HepG2 (cell line): ENCODE measurements around the gene U2AF2. TPM values are rescaled to one million over a fixed set of nuclear protein-coding genes. Genes with fewer than 3 reads are reported as not detected.

Source experiments
- ARNT ChIP-seq: fragments of 450-650 bp; IDR thresholded peaks from 2 replicates; pipeline ENCODE4 v1.6.1; 2017
- ATF2 ChIP-seq: sonication (generic); formaldehyde crosslinking; IDR thresholded peaks from 2 replicates; pipeline ENCODE4 v1.4.0; 2020; ENCODE audit warnings: missing genetic modification reagents
- BCL3 ChIP-seq: sonication (generic); formaldehyde crosslinking; IDR thresholded peaks from 2 replicates; pipeline ENCODE4 v1.5.1; 2020; ENCODE audit warnings: mild to moderate bottlenecking, missing genetic modification reagents, moderate library complexity
- CHD4 ChIP-seq: fragments of 200-600 bp; sonication (generic); IDR thresholded peaks from 2 replicates; pipeline ENCODE4 v1.7.0; 2017; ENCODE audit warnings: mild to moderate bottlenecking, low read length, borderline replicate concordance
- ESRRA ChIP-seq: sonication (generic); formaldehyde crosslinking; IDR thresholded peaks from 2 replicates; pipeline ENCODE4 v1.5.1; 2020; ENCODE audit warnings: mild to moderate bottlenecking, low read depth, missing genetic modification reagents
- GATA4 ChIP-seq: sonication (generic); IDR thresholded peaks from 2 replicates; pipeline ENCODE4 v1.6.1; 2016; ENCODE audit warnings: antibody characterized with exemption, low read depth, borderline replicate concordance
- HHEX ChIP-seq: IDR thresholded peaks from 2 replicates; pipeline ENCODE4 v1.6.1; 2016; ENCODE audit warnings: control low read depth
- HNRNPK ChIP-seq: fragments of 200-400 bp; formaldehyde crosslinking; IDR thresholded peaks from 2 replicates; pipeline ENCODE4 v1.6.1; 2018; ENCODE audit warnings: low read length, low read depth, moderate library complexity, mild to moderate bottlenecking; ENCODE audit not compliant: poor library complexity, severe bottlenecking
- KDM6A ChIP-seq: IDR thresholded peaks from 2 replicates; pipeline ENCODE4 v1.6.1; 2016; ENCODE audit warnings: low read depth
- MZF1 ChIP-seq: sonication (generic); formaldehyde crosslinking; IDR thresholded peaks from 2 replicates; pipeline ENCODE4 v1.8.1; 2023; ENCODE audit warnings: mild to moderate bottlenecking, missing genetic modification reagents, borderline replicate concordance
- NBN ChIP-seq: fragments of 450-650 bp; conservative IDR thresholded peaks from 2 replicates; pipeline ENCODE4 v1.6.1; 2017
- ONECUT2 ChIP-seq: sonication (generic); formaldehyde crosslinking; IDR thresholded peaks from 2 replicates; pipeline ENCODE4 v1.4.0; 2020; ENCODE audit warnings: missing genetic modification reagents
- POLR2G ChIP-seq: fragments of 200-400 bp; formaldehyde crosslinking; IDR thresholded peaks from 2 replicates; pipeline ENCODE4 v1.6.1; 2018; ENCODE audit warnings: mild to moderate bottlenecking, low read depth, low read length, moderate library complexity
- REST ChIP-seq, 2 experiments: IDR thresholded peaks; 2 replicates each; pipeline ENCODE4 v1.6.1; 2011 to 2012; ENCODE audit warnings: low read length in 2 of 2, borderline replicate concordance in 1 of 2, low read depth in 1 of 2, mild to moderate bottlenecking in 1 of 2, moderate library complexity in 1 of 2
- SETDB1 ChIP-seq: sonication (generic); formaldehyde crosslinking; IDR thresholded peaks from 2 replicates; pipeline ENCODE4 v1.5.1; 2020; ENCODE audit warnings: missing genetic modification reagents, mild to moderate bottlenecking, borderline replicate concordance
- SIN3B ChIP-seq: fragments of 150-350 bp; IDR thresholded peaks from 2 replicates; pipeline ENCODE4 v1.6.1; 2014; ENCODE audit warnings: low read length
- SNAI1 ChIP-seq: sonication (generic); formaldehyde crosslinking; IDR thresholded peaks from 2 replicates; pipeline ENCODE4 v1.5.0; 2020; ENCODE audit warnings: mild to moderate bottlenecking, missing genetic modification reagents, borderline replicate concordance
- SOX6 ChIP-seq, 2 experiments: fragments of 450-650 bp in 1 of 2; sonication (generic) in 1 of 2; formaldehyde crosslinking in 1 of 2; IDR thresholded peaks; 2 replicates each; pipeline versions ENCODE4 v1.4.0 to v1.6.1; 2017 to 2020; ENCODE audit warnings: antibody characterized with exemption in 1 of 2, mild to moderate bottlenecking in 1 of 2, missing genetic modification reagents in 1 of 2
- SP5 ChIP-seq: IDR thresholded peaks from 2 replicates; pipeline ENCODE4 v1.6.1; 2016; ENCODE audit warnings: low read depth, borderline replicate concordance
- TEAD2 ChIP-seq: sonication (generic); formaldehyde crosslinking; IDR thresholded peaks from 2 replicates; pipeline ENCODE4 v1.9.0; 2021; ENCODE audit warnings: missing genetic modification reagents
- ZMAT3 ChIP-seq: sonication (generic); formaldehyde crosslinking; conservative IDR thresholded peaks from 2 replicates; pipeline ENCODE4 v1.7.0; 2021; ENCODE audit warnings: missing genetic modification reagents
- ZNF205 ChIP-seq: IDR thresholded peaks from 2 replicates; pipeline ENCODE4 v1.6.1; 2018; ENCODE audit warnings: missing biosample characterization, missing genetic modification reagents
- ZNF543 ChIP-seq: sonication (generic); formaldehyde crosslinking; IDR thresholded peaks from 2 replicates; pipeline ENCODE4 v1.4.0; 2020; ENCODE audit warnings: mild to moderate bottlenecking, missing genetic modification reagents
- ZNF546 ChIP-seq: sonication (generic); formaldehyde crosslinking; conservative IDR thresholded peaks from 2 replicates; pipeline ENCODE4 v1.8.1; 2023; ENCODE audit warnings: mild to moderate bottlenecking, missing genetic modification reagents
- ZNF780A ChIP-seq: sonication (generic); formaldehyde crosslinking; IDR thresholded peaks from 2 replicates; pipeline ENCODE4 v1.8.0; 2022; ENCODE audit warnings: mild to moderate bottlenecking, missing genetic modification reagents, moderate library complexity
- polyA plus RNA-seq, 8 experiments: library from polyadenylated mRNA; depleted of rRNA in 3 of 8; stranded (reverse) in 7 of 8; unstranded in 1 of 8; fragments of >200 nt; fragmentation: Illumina TruSeq in 4 of 8; extraction: Trizol in 4 of 8; gene quantifications; 2 replicates each; pipeline versions ENCODE4 v1.2.1 to v1.2.3, GENCODE V29; 2011 to 2016; ENCODE audit warnings: low read depth in 4 of 8, missing spikeins in 1 of 8, mixed read lengths in 1 of 8; ENCODE audit not compliant: insufficient read depth in 1 of 8
- total RNA-seq, 5 experiments: library from RNA; depleted of rRNA; stranded (reverse); fragments of >200 nt; fragmentation: Illumina TruSeq; extraction: Trizol; gene quantifications; 2 replicates each; pipeline ENCODE4 v1.2.3, GENCODE V29; 2016; ENCODE audit warnings: low read depth in 1 of 5

U2AF2 gene
- total and polyA plus RNA-seq, 2 of the 13 experiments (the other 11 are each of a cell fraction or from before 2014, with no cell fraction given) = 84.3 to 124 TPM

GRCh38 chr19:55647732-55648584 is 6.9 kb upstream of the U2AF2 start, which contains the start of gene CCDC106 (continued):
- no peak for TF ChIP-seq ATF2 (CRISPR knock-in tag)
- TF ChIP-seq ARNT = no peak
- TF ChIP-seq ESRRA = 0 out of 2 replicates have a peak, but pooled peaks have one; percentile 59
- no peak for TF ChIP-seq SETDB1 (CRISPR knock-in tag)
- no peak for TF ChIP-seq KDM6A (CRISPR knock-in tag)
- TF ChIP-seq BCL3 (CRISPR knock-in tag) = no peak
- no peak for TF ChIP-seq HNRNPK
- no peak for TF ChIP-seq NBN
- no peak for TF ChIP-seq ZMAT3 (CRISPR knock-in tag)
- TF ChIP-seq ONECUT2 (CRISPR knock-in tag) = no peak
- no peak for TF ChIP-seq REST (IDR thresholded peaks at IDR 0.05; ENCODE audit: borderline replicate concordance in 1 of 2, low read depth in 1 of 2, low read length in 2 of 2)
- TF ChIP-seq TEAD2 (CRISPR knock-in tag) = no peak
- TF ChIP-seq GATA4 = no peak
- no peak for TF ChIP-seq SOX6 (IDR thresholded peaks at IDR 0.05)
- TF ChIP-seq SOX6 (CRISPR knock-in tag; IDR thresholded peaks at IDR 0.05) = no peak; the same call in none of the 2 replicates
- TF ChIP-seq SNAI1 = no peak
- no peak for TF ChIP-seq ZNF205 (CRISPR knock-in tag)
- 0 out of 2 replicates have a peak, but pooled peaks have one; percentile 34 for TF ChIP-seq SP5 (CRISPR knock-in tag)
- no peak for TF ChIP-seq ZNF780A (CRISPR knock-in tag)
- TF ChIP-seq POLR2G = peak; percentile 14; the same call in 1 of the 2 replicates
- TF ChIP-seq SIN3B = no peak
- no peak for TF ChIP-seq MZF1 (CRISPR knock-in tag)
- TF ChIP-seq CHD4 = no peak
- TF ChIP-seq ZNF543 (CRISPR knock-in tag) = peak; percentile 51; the same call in 1 of the 2 replicates
- no peak for TF ChIP-seq ZNF546 (CRISPR knock-in tag)
- no peak for TF ChIP-seq HHEX (CRISPR knock-in tag)
